Liver (tissue), 9 donors: ENCODE data around the gene SLC2A5. TPM values are rescaled to one million over a fixed set of nuclear protein-coding genes. Genes with fewer than 3 reads are reported as not detected.

ENCODE experiments used
- DNase-seq: peaks from one replicate; pipeline ENCODE4 v3.0.0-alpha.2; 2017; ENCODE audit warnings: low spot score
- H3K27ac ChIP-seq, 2 donors: one replicate each; pipeline ENCODE4 v1.7.0; 2013; ENCODE audit warnings: inconsistent platforms in 2 of 2, low read length in 2 of 2, control low read depth in 1 of 2, low read depth in 1 of 2, mild to moderate bottlenecking in 1 of 2
- H3K27me3 ChIP-seq, 4 donors: one replicate each; pipeline versions ENCODE4 v1.6.1 to v1.7.0; 2013; ENCODE audit warnings: low read length in 3 of 4, inconsistent platforms in 1 of 4, mild to moderate bottlenecking in 1 of 4, moderate library complexity in 1 of 4; ENCODE audit not compliant: control insufficient read depth in 4 of 4, insufficient read depth in 4 of 4
- H3K36me3 ChIP-seq, 4 donors: one replicate each; pipeline versions ENCODE4 v1.6.1 to v1.7.0; 2013; ENCODE audit warnings: low read length in 3 of 4, mild to moderate bottlenecking in 3 of 4, low read depth in 1 of 4, moderate library complexity in 1 of 4; ENCODE audit not compliant: control insufficient read depth in 4 of 4, insufficient read depth in 3 of 4
- H3K4me1 ChIP-seq, 4 donors: one replicate each; pipeline versions ENCODE4 v1.6.1 to v1.7.0; 2013; ENCODE audit warnings: low read length in 3 of 4, mild to moderate bottlenecking in 3 of 4, moderate library complexity in 1 of 4; ENCODE audit not compliant: control insufficient read depth in 4 of 4, insufficient read depth in 4 of 4
- H3K4me3 ChIP-seq, 3 donors: one replicate each; pipeline versions ENCODE4 v1.6.1 to v1.7.0; 2013; ENCODE audit warnings: low read length in 3 of 3, control low read depth in 1 of 3, low read depth in 1 of 3, mild to moderate bottlenecking in 1 of 3
- H3K9ac ChIP-seq, 2 donors: one replicate each; pipeline ENCODE4 v1.7.0; 2013; ENCODE audit warnings: low read length in 2 of 2, mild to moderate bottlenecking in 2 of 2, moderate library complexity in 2 of 2, control low read depth in 1 of 2, low read depth in 1 of 2
- H3K9me3 ChIP-seq, 4 donors: one replicate each; pipeline versions ENCODE4 v1.6.1 to v1.7.0; 2013; ENCODE audit warnings: low read length in 3 of 4; ENCODE audit not compliant: control insufficient read depth in 4 of 4
- EGR1 ChIP-seq, 2 donors: IDR thresholded peaks; 2 replicates each; pipeline ENCODE4 v1.6.1; 2016 to 2018; ENCODE audit warnings: antibody characterized with exemption in 2 of 2, low read depth in 2 of 2
- FOXA1 ChIP-seq: IDR thresholded peaks from 2 replicates; pipeline ENCODE4 v1.6.1; 2016; ENCODE audit warnings: antibody characterized with exemption
- FOXA2 ChIP-seq: IDR thresholded peaks from 2 replicates; pipeline ENCODE4 v1.6.1; 2016; ENCODE audit warnings: antibody characterized with exemption
- GABPA ChIP-seq, 2 donors: IDR thresholded peaks in 1 of 2; conservative IDR thresholded peaks in 1 of 2; 2 replicates each; pipeline ENCODE4 v1.6.1; 2016; ENCODE audit warnings: antibody characterized with exemption in 2 of 2, mild to moderate bottlenecking in 1 of 2, moderate library complexity in 1 of 2
- HNF4A ChIP-seq, 2 donors: conservative IDR thresholded peaks; 2 replicates each; pipeline ENCODE4 v1.6.1; 2016; ENCODE audit warnings: antibody characterized with exemption in 2 of 2, mild to moderate bottlenecking in 2 of 2
- HNF4G ChIP-seq: IDR thresholded peaks from 2 replicates; pipeline ENCODE4 v1.6.1; 2016; ENCODE audit warnings: antibody characterized with exemption
- JUND ChIP-seq, 2 donors: IDR thresholded peaks; 2 replicates each; pipeline ENCODE4 v1.6.1; 2016; ENCODE audit warnings: antibody characterized with exemption in 2 of 2
- NR2F2 ChIP-seq: IDR thresholded peaks from 2 replicates; pipeline ENCODE4 v1.6.1; 2016; ENCODE audit warnings: antibody characterized with exemption
- RAD21 ChIP-seq, 2 donors: IDR thresholded peaks; 2 replicates each; pipeline ENCODE4 v1.6.1; 2016; ENCODE audit warnings: antibody characterized with exemption in 2 of 2, mild to moderate bottlenecking in 2 of 2
- RXRA ChIP-seq, 2 donors: IDR thresholded peaks; 2 replicates each; pipeline ENCODE4 v1.6.1; 2017 to 2018; ENCODE audit warnings: antibody characterized with exemption in 2 of 2, mild to moderate bottlenecking in 1 of 2
- SP1 ChIP-seq: IDR thresholded peaks from 2 replicates; pipeline ENCODE4 v1.6.1; 2018; ENCODE audit warnings: antibody characterized with exemption, mild to moderate bottlenecking
- TAF1 ChIP-seq: conservative IDR thresholded peaks from 2 replicates; pipeline ENCODE4 v1.6.1; 2016; ENCODE audit warnings: antibody characterized with exemption, mild to moderate bottlenecking
- YY1 ChIP-seq: IDR thresholded peaks from 2 replicates; pipeline ENCODE4 v1.6.1; 2016; ENCODE audit warnings: antibody characterized with exemption, mild to moderate bottlenecking
- WGBS: extraction: QIAGEN DNeasy Blood & Tissue Kit; methylation state at CpG from one replicate; pipeline ENCODE4 v1.1.7; 2013; 5-methylcytosine and 5-hydroxymethylcytosine counted together
- polyA plus RNA-seq, 2 donors: library from polyadenylated mRNA; stranded (reverse) in 1 of 2; unstranded in 1 of 2; fragments of 200-250 nt in 1 of 2; fragments of >200 nt in 1 of 2; fragmentation: Nextera tagmentation in 1 of 2; extraction: Ambion mirVana in 1 of 2; gene quantifications; one replicate each; pipeline versions ENCODE4 v1.2.1 to v1.2.3, GENCODE V29; 2013 to 2015
- total RNA-seq, 2 donors: library from RNA; depleted of rRNA; stranded (reverse); fragments of >200 nt; gene quantifications; one replicate each; pipeline ENCODE4 v1.2.3, GENCODE V29; 2014
- TF ChIP-seq, protein P1 (sequence below): IDR thresholded peaks from 2 replicates; pipeline ENCODE4 v1.6.1; 2016; ENCODE audit warnings: antibody characterized with exemption, mild to moderate bottlenecking
- TF ChIP-seq, protein P2 (sequence below): fragments of 150-350 bp; IDR thresholded peaks from 2 replicates; pipeline ENCODE4 v1.5.1; 2017; ENCODE audit warnings: improper control_type of control experiment, low read depth, low read length; ENCODE audit not compliant: missing input control
- TF ChIP-seq, protein P3 (sequence below): IDR thresholded peaks from 2 replicates; pipeline ENCODE4 v1.6.1; 2016; ENCODE audit warnings: antibody characterized with exemption
- TF ChIP-seq, protein P4 (sequence below): IDR thresholded peaks from 2 replicates; pipeline ENCODE4 v1.6.1; 2016; ENCODE audit warnings: antibody characterized with exemption
- TF ChIP-seq, protein P5 (sequence below): IDR thresholded peaks from 2 replicates; pipeline ENCODE4 v1.6.1; 2016; ENCODE audit warnings: antibody characterized with exemption
- donor health status: healthy.
- donor health status: healthy.
- donor health status: healthy.
- donor health status: healthy.
- donor health status: healthy.

Gene SLC2A5
- total and polyA plus RNA-seq, 4 donors = 0.07 to 1.6 (median 0.13) TPM

DNA sequence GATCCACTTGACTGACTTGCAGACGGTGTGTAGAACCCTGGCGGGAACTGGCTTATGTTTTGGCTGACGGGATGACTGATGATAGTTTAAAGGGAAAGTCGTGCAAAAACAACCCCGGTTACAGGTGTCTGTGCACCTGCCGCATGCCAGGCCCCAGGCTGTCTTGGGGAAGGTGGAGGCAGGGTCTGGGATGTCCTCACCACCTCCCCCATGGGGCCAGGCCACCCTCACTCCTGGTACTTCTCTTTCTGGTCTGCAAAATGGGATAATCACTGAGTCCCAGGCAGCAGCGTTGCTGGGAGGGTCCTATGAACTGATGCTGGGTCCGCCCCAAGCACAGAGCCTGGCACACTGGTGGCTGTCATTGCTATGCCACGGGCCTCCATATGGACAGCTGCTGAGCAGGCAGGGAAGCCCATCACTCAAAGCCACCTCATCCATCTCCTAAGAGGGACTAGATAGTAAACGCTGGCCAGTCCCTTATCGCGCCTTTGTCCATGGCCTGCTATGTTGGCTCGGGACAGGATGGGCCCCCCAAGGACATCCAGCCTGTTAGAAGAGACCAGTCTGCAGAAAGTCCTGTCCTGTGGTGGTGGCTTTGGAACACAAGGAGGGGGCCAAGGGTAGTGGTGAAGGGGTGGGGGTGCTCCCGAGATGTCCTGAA, 28.2 kb downstream of the SLC2A5 start:
- H3K36me3 ChIP-seq = no peaks in the 10 kb centered on the region
- no peak overlapping the region for H3K9ac ChIP-seq
- 90% methylated on average over 14 of the region's 14 CpGs for WGBS
- no peak for TF ChIP-seq JUND (IDR thresholded peaks at IDR 0.05)
- no peak for TF ChIP-seq SP1
- TF ChIP-seq, protein P1, sequence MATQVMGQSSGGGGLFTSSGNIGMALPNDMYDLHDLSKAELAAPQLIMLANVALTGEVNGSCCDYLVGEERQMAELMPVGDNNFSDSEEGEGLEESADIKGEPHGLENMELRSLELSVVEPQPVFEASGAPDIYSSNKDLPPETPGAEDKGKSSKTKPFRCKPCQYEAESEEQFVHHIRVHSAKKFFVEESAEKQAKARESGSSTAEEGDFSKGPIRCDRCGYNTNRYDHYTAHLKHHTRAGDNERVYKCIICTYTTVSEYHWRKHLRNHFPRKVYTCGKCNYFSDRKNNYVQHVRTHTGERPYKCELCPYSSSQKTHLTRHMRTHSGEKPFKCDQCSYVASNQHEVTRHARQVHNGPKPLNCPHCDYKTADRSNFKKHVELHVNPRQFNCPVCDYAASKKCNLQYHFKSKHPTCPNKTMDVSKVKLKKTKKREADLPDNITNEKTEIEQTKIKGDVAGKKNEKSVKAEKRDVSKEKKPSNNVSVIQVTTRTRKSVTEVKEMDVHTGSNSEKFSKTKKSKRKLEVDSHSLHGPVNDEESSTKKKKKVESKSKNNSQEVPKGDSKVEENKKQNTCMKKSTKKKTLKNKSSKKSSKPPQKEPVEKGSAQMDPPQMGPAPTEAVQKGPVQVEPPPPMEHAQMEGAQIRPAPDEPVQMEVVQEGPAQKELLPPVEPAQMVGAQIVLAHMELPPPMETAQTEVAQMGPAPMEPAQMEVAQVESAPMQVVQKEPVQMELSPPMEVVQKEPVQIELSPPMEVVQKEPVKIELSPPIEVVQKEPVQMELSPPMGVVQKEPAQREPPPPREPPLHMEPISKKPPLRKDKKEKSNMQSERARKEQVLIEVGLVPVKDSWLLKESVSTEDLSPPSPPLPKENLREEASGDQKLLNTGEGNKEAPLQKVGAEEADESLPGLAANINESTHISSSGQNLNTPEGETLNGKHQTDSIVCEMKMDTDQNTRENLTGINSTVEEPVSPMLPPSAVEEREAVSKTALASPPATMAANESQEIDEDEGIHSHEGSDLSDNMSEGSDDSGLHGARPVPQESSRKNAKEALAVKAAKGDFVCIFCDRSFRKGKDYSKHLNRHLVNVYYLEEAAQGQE = no peak
- TF ChIP-seq TAF1 = no peak
- TF ChIP-seq GABPA (IDR thresholded peaks at IDR 0.05 in 1 of 2, conservative IDR thresholded peaks at IDR 0.05 in 1 of 2) = no peak
- no peak for TF ChIP-seq YY1
- TF ChIP-seq, protein P2, sequence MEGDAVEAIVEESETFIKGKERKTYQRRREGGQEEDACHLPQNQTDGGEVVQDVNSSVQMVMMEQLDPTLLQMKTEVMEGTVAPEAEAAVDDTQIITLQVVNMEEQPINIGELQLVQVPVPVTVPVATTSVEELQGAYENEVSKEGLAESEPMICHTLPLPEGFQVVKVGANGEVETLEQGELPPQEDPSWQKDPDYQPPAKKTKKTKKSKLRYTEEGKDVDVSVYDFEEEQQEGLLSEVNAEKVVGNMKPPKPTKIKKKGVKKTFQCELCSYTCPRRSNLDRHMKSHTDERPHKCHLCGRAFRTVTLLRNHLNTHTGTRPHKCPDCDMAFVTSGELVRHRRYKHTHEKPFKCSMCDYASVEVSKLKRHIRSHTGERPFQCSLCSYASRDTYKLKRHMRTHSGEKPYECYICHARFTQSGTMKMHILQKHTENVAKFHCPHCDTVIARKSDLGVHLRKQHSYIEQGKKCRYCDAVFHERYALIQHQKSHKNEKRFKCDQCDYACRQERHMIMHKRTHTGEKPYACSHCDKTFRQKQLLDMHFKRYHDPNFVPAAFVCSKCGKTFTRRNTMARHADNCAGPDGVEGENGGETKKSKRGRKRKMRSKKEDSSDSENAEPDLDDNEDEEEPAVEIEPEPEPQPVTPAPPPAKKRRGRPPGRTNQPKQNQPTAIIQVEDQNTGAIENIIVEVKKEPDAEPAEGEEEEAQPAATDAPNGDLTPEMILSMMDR = no peak
- TF ChIP-seq HNF4G = no peak
- TF ChIP-seq NR2F2 = no peak
- TF ChIP-seq, protein P3, sequence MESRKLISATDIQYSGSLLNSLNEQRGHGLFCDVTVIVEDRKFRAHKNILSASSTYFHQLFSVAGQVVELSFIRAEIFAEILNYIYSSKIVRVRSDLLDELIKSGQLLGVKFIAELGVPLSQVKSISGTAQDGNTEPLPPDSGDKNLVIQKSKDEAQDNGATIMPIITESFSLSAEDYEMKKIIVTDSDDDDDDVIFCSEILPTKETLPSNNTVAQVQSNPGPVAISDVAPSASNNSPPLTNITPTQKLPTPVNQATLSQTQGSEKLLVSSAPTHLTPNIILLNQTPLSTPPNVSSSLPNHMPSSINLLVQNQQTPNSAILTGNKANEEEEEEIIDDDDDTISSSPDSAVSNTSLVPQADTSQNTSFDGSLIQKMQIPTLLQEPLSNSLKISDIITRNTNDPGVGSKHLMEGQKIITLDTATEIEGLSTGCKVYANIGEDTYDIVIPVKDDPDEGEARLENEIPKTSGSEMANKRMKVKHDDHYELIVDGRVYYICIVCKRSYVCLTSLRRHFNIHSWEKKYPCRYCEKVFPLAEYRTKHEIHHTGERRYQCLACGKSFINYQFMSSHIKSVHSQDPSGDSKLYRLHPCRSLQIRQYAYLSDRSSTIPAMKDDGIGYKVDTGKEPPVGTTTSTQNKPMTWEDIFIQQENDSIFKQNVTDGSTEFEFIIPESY = no peak
- no peak for TF ChIP-seq RAD21 (IDR thresholded peaks at IDR 0.05)
- no peak for TF ChIP-seq FOXA1
- TF ChIP-seq FOXA2 = no peak
- TF ChIP-seq EGR1 (IDR thresholded peaks at IDR 0.05; ENCODE audit: low read depth in 2 of 2) = no peak
- TF ChIP-seq, protein P4, sequence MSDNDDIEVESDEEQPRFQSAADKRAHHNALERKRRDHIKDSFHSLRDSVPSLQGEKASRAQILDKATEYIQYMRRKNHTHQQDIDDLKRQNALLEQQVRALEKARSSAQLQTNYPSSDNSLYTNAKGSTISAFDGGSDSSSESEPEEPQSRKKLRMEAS = no peak
- TF ChIP-seq, protein P5, sequence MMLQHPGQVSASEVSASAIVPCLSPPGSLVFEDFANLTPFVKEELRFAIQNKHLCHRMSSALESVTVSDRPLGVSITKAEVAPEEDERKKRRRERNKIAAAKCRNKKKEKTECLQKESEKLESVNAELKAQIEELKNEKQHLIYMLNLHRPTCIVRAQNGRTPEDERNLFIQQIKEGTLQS = no peak
- TF ChIP-seq HNF4A (conservative IDR thresholded peaks at IDR 0.05) = no peak
- no peak for TF ChIP-seq RXRA (IDR thresholded peaks at IDR 0.05)
- H3K9me3 ChIP-seq = no peaks in the 10 kb centered on the region
- no peak overlapping the region for H3K27ac ChIP-seq
- H3K27me3 ChIP-seq = no peaks in the 10 kb centered on the region
- no peak overlapping the region for H3K4me3 ChIP-seq
- peaks cover 0 to 2% (median 0%) of the 10 kb centered on the region in 4 donors for H3K4me1 ChIP-seq
- DNase-seq = no peak
